CD14-positive monocyte (primary cell): ENCODE data around the gene PRKN. TPM values are rescaled to one million over a fixed set of nuclear protein-coding genes. Genes with fewer than 3 reads are reported as not detected.

ENCODE experiments used
- DNase-seq, 3 donors: peaks; one replicate each; pipeline ENCODE4 v3.0.0-alpha.2; 2011 to 2022
- H2AFZ ChIP-seq: 2 replicates; pipeline ENCODE4 v1.6.0; 2012; ENCODE audit warnings: mild to moderate bottlenecking, low read depth, low read length, inconsistent platforms; ENCODE audit not compliant: insufficient read depth, poor library complexity, severe bottlenecking
- H3K27ac ChIP-seq, 2 donors: 1 replicate in 1 of 2; 2 replicates in 1 of 2; pipeline ENCODE4 v1.5.1; 2012 to 2013; ENCODE audit warnings: low read length in 2 of 2, control low read depth in 1 of 2, inconsistent platforms in 1 of 2, low read depth in 1 of 2, mild to moderate bottlenecking in 1 of 2
- H3K27me3 ChIP-seq, 2 donors: one replicate each; pipeline versions ENCODE4 v1.6.0 to v1.6.1; 2011 to 2013; ENCODE audit warnings: low read length in 2 of 2; ENCODE audit not compliant: control insufficient read depth in 2 of 2, insufficient read depth in 2 of 2
- H3K36me3 ChIP-seq, 2 donors: replicated peaks in 1 of 2; 1 replicate in 1 of 2; 2 replicates in 1 of 2; pipeline versions ENCODE4 v1.5.1 to v1.6.1; 2012 to 2013; ENCODE audit warnings: low read length in 2 of 2, control low read depth in 1 of 2, inconsistent platforms in 1 of 2, mild to moderate bottlenecking in 1 of 2; ENCODE audit not compliant: insufficient read depth in 2 of 2, control insufficient read depth in 1 of 2
- H3K4me1 ChIP-seq, 2 donors: 1 replicate in 1 of 2; 2 replicates in 1 of 2; pipeline versions ENCODE4 v1.5.1 to v1.6.1; 2012 to 2013; ENCODE audit warnings: low read length in 2 of 2, control low read depth in 1 of 2, inconsistent platforms in 1 of 2, mild to moderate bottlenecking in 1 of 2, moderate library complexity in 1 of 2; ENCODE audit not compliant: insufficient read depth in 2 of 2, control insufficient read depth in 1 of 2
- H3K4me2 ChIP-seq: replicated peaks from 2 replicates; pipeline ENCODE3; 2012; ENCODE audit warnings: low read length, moderate library complexity, mild to moderate bottlenecking; ENCODE audit not compliant: poor library complexity, severe bottlenecking; ENCODE audit errors: extremely low read depth
- H3K4me3 ChIP-seq, 3 experiments: fragments of 200-600 bp in 1 of 3; sonication (generic) in 1 of 3; replicated peaks in 1 of 3; 1 replicate in 2 of 3; 2 replicates in 1 of 3; pipeline ENCODE4 v1.5.1; 2011 to 2013; ENCODE audit warnings: low read length in 3 of 3, mild to moderate bottlenecking in 3 of 3, control low read depth in 2 of 3, low read depth in 2 of 3, inconsistent platforms in 1 of 3, moderate library complexity in 1 of 3
- H3K79me2 ChIP-seq: 2 replicates; pipeline ENCODE4 v1.6.0; 2012; ENCODE audit warnings: mild to moderate bottlenecking, control low read depth, inconsistent platforms, low read length, moderate library complexity; ENCODE audit not compliant: insufficient read depth
- H3K9ac ChIP-seq: 2 replicates; pipeline ENCODE4 v1.6.0; 2017; ENCODE audit warnings: low read length, mild to moderate bottlenecking; ENCODE audit not compliant: insufficient read depth, poor library complexity, severe bottlenecking
- H3K9me3 ChIP-seq, 2 donors: replicated peaks in 1 of 2; 1 replicate in 1 of 2; 2 replicates in 1 of 2; pipeline versions ENCODE4 v1.5.1 to v1.6.1; 2012 to 2013; ENCODE audit warnings: low read length in 2 of 2, control low read depth in 1 of 2; ENCODE audit not compliant: control insufficient read depth in 1 of 2, insufficient read depth in 1 of 2
- H4K20me1 ChIP-seq: 2 replicates; pipeline ENCODE4 v1.6.0; 2012; ENCODE audit warnings: mild to moderate bottlenecking, low read length, control low read depth, moderate library complexity; ENCODE audit not compliant: insufficient read depth
- H3K27ac Mint-ChIP-seq, 7 donors: one replicate each; pipeline ENCODE4 v1.8.0; 2020; ENCODE audit warnings: mild to moderate bottlenecking in 7 of 7, mixed read lengths in 7 of 7, moderate library complexity in 6 of 7, inconsistent platforms in 2 of 7
- H3K27me3 Mint-ChIP-seq, 3 donors: one replicate each; pipeline ENCODE4 v1.8.0; 2021 to 2022; ENCODE audit warnings: low read depth in 3 of 3, mild to moderate bottlenecking in 3 of 3, mixed read lengths in 3 of 3, moderate library complexity in 3 of 3, inconsistent platforms in 1 of 3
- H3K36me3 Mint-ChIP-seq, 2 donors: one replicate each; pipeline ENCODE4 v1.8.0; 2020; ENCODE audit warnings: mixed read lengths in 2 of 2, inconsistent platforms in 1 of 2, mild to moderate bottlenecking in 1 of 2
- H3K4me1 Mint-ChIP-seq: one replicate; pipeline ENCODE4 v1.8.0; 2020; ENCODE audit warnings: mild to moderate bottlenecking, mixed read lengths
- H3K4me3 Mint-ChIP-seq, 2 donors: one replicate each; pipeline ENCODE4 v1.8.0; 2020; ENCODE audit warnings: mild to moderate bottlenecking in 2 of 2, mixed read lengths in 2 of 2, moderate library complexity in 1 of 2
- H3K9me3 Mint-ChIP-seq, 7 donors: one replicate each; pipeline ENCODE4 v1.8.0; 2020 to 2022; ENCODE audit warnings: mixed read lengths in 7 of 7, mild to moderate bottlenecking in 6 of 7, moderate library complexity in 6 of 7, inconsistent platforms in 2 of 7
- CTCF ChIP-seq: fragments of 200-600 bp; IDR thresholded peaks from one replicate; pipeline ENCODE4 v1.8.0; 2022; ENCODE audit warnings: antibody characterized with exemption, mild to moderate bottlenecking
- WGBS: methylation state at CpG from one replicate; pipeline ENCODE4 v1.1.5; 2013; ENCODE audit warnings: missing lambda C conversion rate; ENCODE audit not compliant: insufficient coverage; 5-methylcytosine and 5-hydroxymethylcytosine counted together
- intact Hi-C, 2 donors: fragments of 100-400 bp; cut with micrococcal nuclease; formaldehyde crosslinking; loops; one replicate each; pipeline versions ENCODE4 v1.15.0 to v1.15.1; 2023
- polyA plus RNA-seq, 3 donors: library from polyadenylated mRNA; depleted of rRNA in 1 of 3; unstranded in 2 of 3; stranded (reverse) in 1 of 3; fragments of 300-500 nt in 2 of 3; fragments of >200 nt in 1 of 3; fragmentation: Illumina TruSeq in 2 of 3; gene quantifications; 1 replicate in 2 of 3; 2 replicates in 1 of 3; pipeline ENCODE4 v1.2.3, GENCODE V29; 2012 to 2021

Gene PRKN
- polyA plus RNA-seq, 3 donors: 0.19 to 0.21 TPM; not detected in 1

- no peak overlapping the region for H3K4me3 ChIP-seq
- no peaks in the 10 kb centered on the region for H3K4me1 ChIP-seq
- H3K27me3 ChIP-seq: no peaks in the 10 kb centered on the region
- peaks cover 4 to 10% of the 10 kb centered on the region in 2 donors for H3K9me3 ChIP-seq
- no peak overlapping the region for H3K9ac ChIP-seq
- no peak for TF ChIP-seq CTCF
- H3K4me2 ChIP-seq: no peak overlapping the region
- Mint-ChIP-seq H3K9me3 (peaks cover 3 to 10% (median 8%) of the 10 kb centered on the region in 7 donors), H3K4me1 (no peaks in the 10 kb centered on the region), H3K36me3 (no peaks in the 10 kb centered on the region), H3K27ac (no peak overlapping the region), H3K27me3 (peaks cover 0 to 3% (median 0%) of the 10 kb centered on the region in 3 donors), H3K4me3 (no peak overlapping the region)
- intact Hi-C loops: no loop called here
- WGBS: no CpG with 5 or more reads among the region's 3 CpGs
- no peaks in the 10 kb centered on the region for H3K79me2 ChIP-seq
- no peak overlapping the region for H2AFZ ChIP-seq
- H3K27ac ChIP-seq: no peak overlapping the region
- DNase-seq: no peak
- H3K36me3 ChIP-seq: no peaks in the 10 kb centered on the region
- no peaks in the 10 kb centered on the region for H4K20me1 ChIP-seq
These were observed 46.4 kb upstream of the PRKN start for GRCh38 chr6:162773996-162774395.

- no peaks in the 10 kb centered on the region for H4K20me1 ChIP-seq
- H3K79me2 ChIP-seq: no peaks in the 10 kb centered on the region
- Mint-ChIP-seq H3K4me1 (no peaks in the 10 kb centered on the region), H3K4me3 (no peak overlapping the region), H3K9me3 (peaks cover 0 to 8% (median 4%) of the 10 kb centered on the region in 7 donors), H3K27ac (peak overlapping the region in 1 of 7 donors; percentile 25), H3K36me3 (no peaks in the 10 kb centered on the region), H3K27me3 (peaks cover 0 to 1% (median 0%) of the 10 kb centered on the region in 3 donors)
- no peak overlapping the region for H3K27ac ChIP-seq
- no peak for DNase-seq
- H3K9ac ChIP-seq: no peak overlapping the region
- peaks cover 0 to 6% of the 10 kb centered on the region in 2 donors for H3K9me3 ChIP-seq
- no peaks in the 10 kb centered on the region for H3K27me3 ChIP-seq
- no peaks in the 10 kb centered on the region for H3K4me1 ChIP-seq
- intact Hi-C loops: no loop called here
- H3K36me3 ChIP-seq: no peaks in the 10 kb centered on the region
- no peak overlapping the region for H3K4me3 ChIP-seq
- no peak overlapping the region for H3K4me2 ChIP-seq
- no peak for TF ChIP-seq CTCF
- no peak overlapping the region for H2AFZ ChIP-seq
These were observed 44.9 kb upstream of the PRKN start for GRCh38 chr6:162772466-162772865.
